ENCODE measurements around the gene ATP5F1E. TPM values are rescaled to one million over a fixed set of nuclear protein-coding genes. Genes with fewer than 3 reads are reported as not detected.

The ATP5F1E gene
- total and polyA plus RNA-seq, 9 of the 15 experiments (the other 6 are each of a cell fraction or from before 2014, with no cell fraction given): 60.3 to 162 (median 113) TPM

DNA sequence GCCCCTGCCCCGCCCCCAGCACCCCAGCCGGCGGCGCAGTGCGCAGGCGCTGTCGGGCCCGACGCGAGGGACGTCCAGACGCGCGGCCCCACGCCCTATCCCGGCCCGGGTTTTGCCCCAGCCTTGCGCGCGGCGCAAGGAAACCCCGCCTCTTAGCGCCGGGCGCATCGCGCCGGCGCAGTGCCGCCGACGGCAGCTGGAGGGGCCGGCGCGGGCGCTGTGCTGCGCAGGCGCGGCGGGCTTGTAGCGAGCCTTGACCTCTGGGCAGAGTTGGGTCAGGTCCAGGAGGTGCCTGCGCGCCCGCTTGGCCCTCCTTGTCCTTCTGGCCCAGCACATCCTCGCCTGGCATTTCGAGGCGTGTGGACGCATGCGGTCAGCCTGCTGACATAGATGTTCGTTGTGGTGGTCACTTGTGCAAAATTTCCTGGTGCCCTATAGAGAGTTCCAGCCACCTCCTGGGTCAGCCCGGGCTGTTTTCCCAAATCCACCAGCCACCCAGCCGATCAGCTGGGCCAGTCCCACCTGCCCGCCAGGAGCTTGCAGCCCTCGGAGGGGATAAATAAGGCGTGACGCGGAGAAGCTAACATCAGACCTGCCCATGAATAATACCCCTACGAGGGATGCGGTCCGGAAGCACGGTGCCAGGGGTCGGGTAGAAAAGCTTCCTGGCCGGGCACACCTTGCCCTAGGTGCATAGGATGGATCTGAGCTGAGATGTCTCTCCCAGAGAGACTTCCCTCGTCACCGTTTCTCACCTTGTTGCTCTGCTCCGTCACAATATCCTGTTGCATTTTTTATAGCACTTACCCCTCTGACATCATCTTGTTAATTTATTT is 10.9 kb upstream of the ATP5F1E start (continued):
- no peak; the same call in 1 of the 2 replicates for TF ChIP-seq ATF6 (CRISPR knock-in tag; IDR thresholded peaks at IDR 0.05)
- TF ChIP-seq, protein P1, sequence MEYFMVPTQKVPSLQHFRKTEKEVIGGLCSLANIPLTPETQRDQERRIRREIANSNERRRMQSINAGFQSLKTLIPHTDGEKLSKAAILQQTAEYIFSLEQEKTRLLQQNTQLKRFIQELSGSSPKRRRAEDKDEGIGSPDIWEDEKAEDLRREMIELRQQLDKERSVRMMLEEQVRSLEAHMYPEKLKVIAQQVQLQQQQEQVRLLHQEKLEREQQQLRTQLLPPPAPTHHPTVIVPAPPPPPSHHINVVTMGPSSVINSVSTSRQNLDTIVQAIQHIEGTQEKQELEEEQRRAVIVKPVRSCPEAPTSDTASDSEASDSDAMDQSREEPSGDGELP (CRISPR knock-in tag; IDR thresholded peaks at IDR 0.05; ENCODE audit: borderline replicate concordance): peak; percentile 32; the same call in 1 of the 2 replicates
- no peak for TF ChIP-seq DPF2 (IDR thresholded peaks at IDR 0.05)
- no peak for TF ChIP-seq POLR2AphosphoS2 (IDR thresholded peaks at IDR 0.05; ENCODE audit: low read length)
- TF ChIP-seq ZNF436 (CRISPR knock-in tag; IDR thresholded peaks at IDR 0.05): no peak
- TF ChIP-seq ARID1B (IDR thresholded peaks at IDR 0.05): no peak
- TF ChIP-seq, protein P2, sequence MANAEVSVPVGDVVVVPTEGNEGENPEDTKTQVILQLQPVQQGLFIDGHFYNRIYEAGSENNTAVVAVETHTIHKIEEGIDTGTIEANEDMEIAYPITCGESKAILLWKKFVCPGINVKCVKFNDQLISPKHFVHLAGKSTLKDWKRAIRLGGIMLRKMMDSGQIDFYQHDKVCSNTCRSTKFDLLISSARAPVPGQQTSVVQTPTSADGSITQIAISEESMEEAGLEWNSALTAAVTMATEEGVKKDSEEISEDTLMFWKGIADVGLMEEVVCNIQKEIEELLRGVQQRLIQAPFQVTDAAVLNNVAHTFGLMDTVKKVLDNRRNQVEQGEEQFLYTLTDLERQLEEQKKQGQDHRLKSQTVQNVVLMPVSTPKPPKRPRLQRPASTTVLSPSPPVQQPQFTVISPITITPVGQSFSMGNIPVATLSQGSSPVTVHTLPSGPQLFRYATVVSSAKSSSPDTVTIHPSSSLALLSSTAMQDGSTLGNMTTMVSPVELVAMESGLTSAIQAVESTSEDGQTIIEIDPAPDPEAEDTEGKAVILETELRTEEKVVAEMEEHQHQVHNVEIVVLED (CRISPR knock-in tag; IDR thresholded peaks at IDR 0.05): peak; percentile 93
- peak; percentile 97 for TF ChIP-seq MEIS2 (IDR thresholded peaks at IDR 0.05; ENCODE audit: partially characterized antibody)
- TF ChIP-seq ZNF780A (CRISPR knock-in tag; IDR thresholded peaks at IDR 0.05): no peak
- peak; percentile 73 for TF ChIP-seq RBFOX2 (IDR thresholded peaks at IDR 0.05; ENCODE audit: low read depth, low read length)
- TF ChIP-seq ZNF707 (CRISPR knock-in tag; conservative IDR thresholded peaks at IDR 0.05): no peak
- TF ChIP-seq TCF3 (CRISPR knock-in tag; IDR thresholded peaks at IDR 0.05): peak; percentile 41; the same call in 1 of the 2 replicates
- no peak for TF ChIP-seq FOXM1 (IDR thresholded peaks at IDR 0.05; ENCODE audit: low read depth)
- TF ChIP-seq FOXM1 (CRISPR knock-in tag; IDR thresholded peaks at IDR 0.05; ENCODE audit: low read depth): 0 out of 2 replicates have a peak, but pooled peaks have one; percentile 52
- 0 out of 2 replicates have a peak, but pooled peaks have one; percentile 25 for TF ChIP-seq HDGF (IDR thresholded peaks at IDR 0.05)
- TF ChIP-seq ZNF395 (CRISPR knock-in tag; IDR thresholded peaks at IDR 0.05): peak; percentile 64; the same call in 1 of the 2 replicates
- TF ChIP-seq ZNF311 (CRISPR knock-in tag; IDR thresholded peaks at IDR 0.05): peak; percentile 47; the same call in 1 of the 2 replicates
- TF ChIP-seq PHF8 (IDR thresholded peaks at IDR 0.05; ENCODE audit: borderline replicate concordance, low read length): peak; percentile 57; the same call in 1 of the 2 replicates
- TF ChIP-seq, protein P3, sequence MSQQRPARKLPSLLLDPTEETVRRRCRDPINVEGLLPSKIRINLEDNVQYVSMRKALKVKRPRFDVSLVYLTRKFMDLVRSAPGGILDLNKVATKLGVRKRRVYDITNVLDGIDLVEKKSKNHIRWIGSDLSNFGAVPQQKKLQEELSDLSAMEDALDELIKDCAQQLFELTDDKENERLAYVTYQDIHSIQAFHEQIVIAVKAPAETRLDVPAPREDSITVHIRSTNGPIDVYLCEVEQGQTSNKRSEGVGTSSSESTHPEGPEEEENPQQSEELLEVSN (IDR thresholded peaks at IDR 0.05; ENCODE audit: borderline replicate concordance in 1 of 2, extremely low read depth in 1 of 2, insufficient read depth in 1 of 2, insufficient read length in 1 of 2, low read depth in 1 of 2, low read length in 1 of 2, poor library complexity in 1 of 2, severe bottlenecking in 1 of 2): peak in 1 of 2 experiments; percentile 75
- TF ChIP-seq ZBTB17 (CRISPR knock-in tag; IDR thresholded peaks at IDR 0.05): 0 out of 2 replicates have a peak, but pooled peaks have one; percentile 25
